HL-60 (cell line): Measurements from ENCODE around the gene PRRT2.

ENCODE experiments used
- GABPA ChIP-seq: IDR thresholded peaks from 2 replicates; pipeline ENCODE4 v1.6.1; 2012; ENCODE audit warnings: low read depth
- POLR2AphosphoS5 ChIP-seq: IDR thresholded peaks from 2 replicates; pipeline ENCODE4 v1.6.1; 2012; ENCODE audit warnings: low read depth
- TF ChIP-seq, protein P1 (sequence below): IDR thresholded peaks from one replicate; pipeline ENCODE4 v1.5.1; 2011; ENCODE audit warnings: low read length, control low read depth, inconsistent platforms; ENCODE audit not compliant: insufficient read depth
- TF ChIP-seq, protein P2 (sequence below): IDR thresholded peaks from 2 replicates; pipeline ENCODE4 v1.6.1; 2012; ENCODE audit warnings: low read depth; ENCODE audit not compliant: insufficient replicate concordance

DNA sequence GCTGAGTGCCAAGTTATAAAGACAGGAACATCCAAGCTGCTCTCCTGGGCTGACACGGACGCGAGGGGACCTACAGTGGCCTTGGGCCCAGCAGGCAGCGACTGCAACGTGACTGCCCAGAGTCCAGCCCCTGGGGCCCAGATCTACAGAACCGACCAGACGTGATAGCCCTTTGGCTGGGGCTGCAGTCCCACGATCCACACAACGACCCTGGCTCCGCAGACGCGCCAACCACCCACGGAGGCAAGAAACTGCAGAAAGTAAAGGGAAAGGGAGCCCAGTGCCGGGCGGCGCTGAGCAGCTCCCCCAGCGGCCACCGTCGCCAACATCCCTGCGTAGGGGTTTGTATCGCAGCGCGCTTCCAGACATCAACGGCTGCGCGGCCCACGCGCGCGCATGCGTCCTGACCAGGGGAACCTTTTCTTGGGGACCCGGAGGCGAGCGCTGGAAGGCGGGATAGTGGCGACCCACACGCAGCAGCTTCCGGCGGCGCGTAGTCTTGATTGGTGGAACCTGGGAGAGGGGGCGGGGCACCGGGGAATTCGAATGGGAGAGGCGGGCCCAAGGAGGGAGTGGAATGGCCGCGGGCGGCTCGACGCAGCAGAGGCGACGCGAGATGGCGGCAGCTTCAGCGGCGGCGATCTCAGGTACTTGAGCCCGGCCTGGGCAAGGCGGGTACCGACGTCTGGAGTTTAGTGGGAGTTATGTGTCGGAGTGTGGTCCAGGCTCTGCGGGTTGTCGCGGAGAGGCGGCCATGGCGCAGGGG is 21.6 kb upstream of the PRRT2 start, which contains the start of gene KIF22:
- TF ChIP-seq POLR2AphosphoS5 (peak; percentile 90), GABPA (peak; percentile 97)
- TF ChIP-seq, protein P1, sequence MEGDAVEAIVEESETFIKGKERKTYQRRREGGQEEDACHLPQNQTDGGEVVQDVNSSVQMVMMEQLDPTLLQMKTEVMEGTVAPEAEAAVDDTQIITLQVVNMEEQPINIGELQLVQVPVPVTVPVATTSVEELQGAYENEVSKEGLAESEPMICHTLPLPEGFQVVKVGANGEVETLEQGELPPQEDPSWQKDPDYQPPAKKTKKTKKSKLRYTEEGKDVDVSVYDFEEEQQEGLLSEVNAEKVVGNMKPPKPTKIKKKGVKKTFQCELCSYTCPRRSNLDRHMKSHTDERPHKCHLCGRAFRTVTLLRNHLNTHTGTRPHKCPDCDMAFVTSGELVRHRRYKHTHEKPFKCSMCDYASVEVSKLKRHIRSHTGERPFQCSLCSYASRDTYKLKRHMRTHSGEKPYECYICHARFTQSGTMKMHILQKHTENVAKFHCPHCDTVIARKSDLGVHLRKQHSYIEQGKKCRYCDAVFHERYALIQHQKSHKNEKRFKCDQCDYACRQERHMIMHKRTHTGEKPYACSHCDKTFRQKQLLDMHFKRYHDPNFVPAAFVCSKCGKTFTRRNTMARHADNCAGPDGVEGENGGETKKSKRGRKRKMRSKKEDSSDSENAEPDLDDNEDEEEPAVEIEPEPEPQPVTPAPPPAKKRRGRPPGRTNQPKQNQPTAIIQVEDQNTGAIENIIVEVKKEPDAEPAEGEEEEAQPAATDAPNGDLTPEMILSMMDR = peak; percentile 73
- TF ChIP-seq, protein P2, sequence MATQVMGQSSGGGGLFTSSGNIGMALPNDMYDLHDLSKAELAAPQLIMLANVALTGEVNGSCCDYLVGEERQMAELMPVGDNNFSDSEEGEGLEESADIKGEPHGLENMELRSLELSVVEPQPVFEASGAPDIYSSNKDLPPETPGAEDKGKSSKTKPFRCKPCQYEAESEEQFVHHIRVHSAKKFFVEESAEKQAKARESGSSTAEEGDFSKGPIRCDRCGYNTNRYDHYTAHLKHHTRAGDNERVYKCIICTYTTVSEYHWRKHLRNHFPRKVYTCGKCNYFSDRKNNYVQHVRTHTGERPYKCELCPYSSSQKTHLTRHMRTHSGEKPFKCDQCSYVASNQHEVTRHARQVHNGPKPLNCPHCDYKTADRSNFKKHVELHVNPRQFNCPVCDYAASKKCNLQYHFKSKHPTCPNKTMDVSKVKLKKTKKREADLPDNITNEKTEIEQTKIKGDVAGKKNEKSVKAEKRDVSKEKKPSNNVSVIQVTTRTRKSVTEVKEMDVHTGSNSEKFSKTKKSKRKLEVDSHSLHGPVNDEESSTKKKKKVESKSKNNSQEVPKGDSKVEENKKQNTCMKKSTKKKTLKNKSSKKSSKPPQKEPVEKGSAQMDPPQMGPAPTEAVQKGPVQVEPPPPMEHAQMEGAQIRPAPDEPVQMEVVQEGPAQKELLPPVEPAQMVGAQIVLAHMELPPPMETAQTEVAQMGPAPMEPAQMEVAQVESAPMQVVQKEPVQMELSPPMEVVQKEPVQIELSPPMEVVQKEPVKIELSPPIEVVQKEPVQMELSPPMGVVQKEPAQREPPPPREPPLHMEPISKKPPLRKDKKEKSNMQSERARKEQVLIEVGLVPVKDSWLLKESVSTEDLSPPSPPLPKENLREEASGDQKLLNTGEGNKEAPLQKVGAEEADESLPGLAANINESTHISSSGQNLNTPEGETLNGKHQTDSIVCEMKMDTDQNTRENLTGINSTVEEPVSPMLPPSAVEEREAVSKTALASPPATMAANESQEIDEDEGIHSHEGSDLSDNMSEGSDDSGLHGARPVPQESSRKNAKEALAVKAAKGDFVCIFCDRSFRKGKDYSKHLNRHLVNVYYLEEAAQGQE = no peak
